ENCODE results near the gene DCC. TPM values are rescaled to one million over a fixed set of nuclear protein-coding genes. Genes with fewer than 3 reads are reported as not detected.

The DCC gene
- total and polyA plus RNA-seq, 2 of the 8 experiments (the other 6 are each of a cell fraction or from before 2014, with no cell fraction given) = 0.14 to 1.4 TPM

- Histone ChIP-seq H3K18ac (ENCODE audit: extremely low read depth, low read length) (no peak overlapping the region), H3K27ac (ENCODE audit: low read depth, low read length) (no peak overlapping the region), H3K14ac (ENCODE audit: insufficient read length) (no peak overlapping the region), H3K9me3 (ENCODE audit: insufficient read depth in 2 of 2, low read depth in 1 of 2, low read length in 1 of 2) (no peaks in the 10 kb centered on the region), H2AK5ac (ENCODE audit: low read depth, low read length) (no peak overlapping the region), H2BK20ac (ENCODE audit: low read length) (no peak overlapping the region), H4K8ac (ENCODE audit: extremely low read depth, insufficient read depth, low read length) (no peak overlapping the region), H3K4me2 (ENCODE audit: insufficient read depth in 1 of 2, low read depth in 2 of 2, low read length in 2 of 2) (no peak overlapping the region), H2BK12ac (ENCODE audit: low read depth, low read length) (no peak overlapping the region), H3K23ac (ENCODE audit: insufficient read length) (no peak overlapping the region), H4K5ac (ENCODE audit: insufficient read length, low read depth, low read length) (no peak overlapping the region), H3K27me3 (replicated peaks in 1 of 4; ENCODE audit: control insufficient read depth in 3 of 4, extremely low read depth in 1 of 4, insufficient read depth in 3 of 4, low read length in 3 of 4) (no peaks in the 10 kb centered on the region), H3K79me2 (ENCODE audit: control insufficient read depth in 1 of 2, insufficient read depth in 2 of 2, low read length in 2 of 2) (no peaks in the 10 kb centered on the region), H3K9ac (replicated peaks in 1 of 4; ENCODE audit: extremely low read depth in 1 of 4, low read depth in 3 of 4, low read length in 3 of 4) (no peak overlapping the region), H4K91ac (replicated peaks; ENCODE audit: insufficient read length, low read length) (no peak overlapping the region), H2BK15ac (ENCODE audit: low read length) (no peak overlapping the region), H3K4me1 (replicated peaks in 1 of 4; ENCODE audit: control insufficient read depth in 3 of 4, insufficient read depth in 4 of 4, low read length in 3 of 4) (peaks cover 0 to 2% (median under 1%) of the 10 kb centered on the region in 4 experiments; a peak in 2 of 7 replicates), H3K79me1 (ENCODE audit: low read depth, low read length) (no peaks in the 10 kb centered on the region), H3K4ac (replicated peaks; ENCODE audit: insufficient read length, low read depth, low read length) (no peak overlapping the region), H3K4me3 (ENCODE audit: extremely low read depth in 1 of 4, insufficient read depth in 2 of 4, low read depth in 3 of 4, low read length in 4 of 4) (no peak overlapping the region), H2BK120ac (replicated peaks; ENCODE audit: low read depth, low read length) (no peak overlapping the region), H3K36me3 (ENCODE audit: control insufficient read depth in 2 of 4, insufficient read depth in 4 of 4, low read length in 3 of 4) (no peaks in the 10 kb centered on the region), H3K23me2 (ENCODE audit: low read depth, low read length) (no peaks in the 10 kb centered on the region), H4K20me1 (replicated peaks in 1 of 2; ENCODE audit: control insufficient read depth in 1 of 2, insufficient read depth in 2 of 2, low read length in 2 of 2) (no peaks in the 10 kb centered on the region), H2BK5ac (ENCODE audit: low read depth, low read length) (no peak overlapping the region), H2AFZ (ENCODE audit: low read length) (no peak overlapping the region), H3K56ac (replicated peaks; ENCODE audit: insufficient read length, low read depth, low read length) (no peak overlapping the region)
- FAIRE-seq (no peak), DNase-seq (ENCODE audit: low read depth in 1 of 2, low spot score in 2 of 2) (no peak)
- 19% methylated on average over 2 of the region's 2 CpGs; no CpG with 5 or more reads in 1 of the 2 experiments for WGBS, 2 experiments (ENCODE audit: extremely low coverage in 1 of 2, insufficient coverage in 1 of 2, insufficient read length in 1 of 2, insufficient replicate concordance in 2 of 2, low coverage in 1 of 2, low lambda C conversion rate in 2 of 2, missing lambda C conversion rate in 1 of 2)
- POLR2A ChIA-PET (ENCODE audit: partially characterized antibody) = no interaction called here
- CTCF ChIA-PET (ENCODE audit: partially characterized antibody) = interaction anchor here (0.7 to 0.9 kb wide), 2 partner anchors 1011 to 1388 kb away, joined by 3 read pairs; no protein-coding TSS in a partner anchor
- no peak for TF ChIP-seq KDM5A (IDR thresholded peaks at IDR 0.05; ENCODE audit: low read length)
- no peak for TF ChIP-seq MAFK (IDR thresholded peaks at IDR 0.05; ENCODE audit: low read depth, low read length)
- no peak for TF ChIP-seq FOSL1 (IDR thresholded peaks at IDR 0.05; ENCODE audit: insufficient read depth, low read depth, low read length)
- no peak for TF ChIP-seq ASH2L (IDR thresholded peaks at IDR 0.05; ENCODE audit: low read length)
- no peak for TF ChIP-seq RNF2 (IDR thresholded peaks at IDR 0.05; ENCODE audit: borderline replicate concordance, low read depth, low read length, missing control alignments, poor library complexity, severe bottlenecking)
- no peak for TF ChIP-seq CTBP2 (IDR thresholded peaks at IDR 0.05; ENCODE audit: borderline replicate concordance, insufficient read depth, insufficient read length, low read length)
- no peak for TF ChIP-seq SP4 (IDR thresholded peaks at IDR 0.05; ENCODE audit: low read length)
- TF ChIP-seq BACH1 (IDR thresholded peaks at IDR 0.05; ENCODE audit: low read length) = no peak
These were observed 339.4 kb downstream of the DCC start for GRCh38 chr18:52679354-52679753.

All from H1 (cell line).